CD14-positive monocyte (primary cell): ENCODE results near the gene RBMS1. TPM values are rescaled to one million over a fixed set of nuclear protein-coding genes. Genes with fewer than 3 reads are reported as not detected.

Experiments used
- DNase-seq, 3 donors: peaks; one replicate each; pipeline ENCODE4 v3.0.0-alpha.2; 2011 to 2022
- H2AFZ ChIP-seq: 2 replicates; pipeline ENCODE4 v1.6.0; 2012; ENCODE audit warnings: mild to moderate bottlenecking, low read depth, low read length, inconsistent platforms; ENCODE audit not compliant: insufficient read depth, poor library complexity, severe bottlenecking
- H3K27ac ChIP-seq, 2 donors: 1 replicate in 1 of 2; 2 replicates in 1 of 2; pipeline ENCODE4 v1.5.1; 2012 to 2013; ENCODE audit warnings: low read length in 2 of 2, control low read depth in 1 of 2, inconsistent platforms in 1 of 2, low read depth in 1 of 2, mild to moderate bottlenecking in 1 of 2
- H3K27me3 ChIP-seq, 2 donors: one replicate each; pipeline versions ENCODE4 v1.6.0 to v1.6.1; 2011 to 2013; ENCODE audit warnings: low read length in 2 of 2; ENCODE audit not compliant: control insufficient read depth in 2 of 2, insufficient read depth in 2 of 2
- H3K36me3 ChIP-seq, 2 donors: replicated peaks in 1 of 2; 1 replicate in 1 of 2; 2 replicates in 1 of 2; pipeline versions ENCODE4 v1.5.1 to v1.6.1; 2012 to 2013; ENCODE audit warnings: low read length in 2 of 2, control low read depth in 1 of 2, inconsistent platforms in 1 of 2, mild to moderate bottlenecking in 1 of 2; ENCODE audit not compliant: insufficient read depth in 2 of 2, control insufficient read depth in 1 of 2
- H3K4me1 ChIP-seq, 2 donors: 1 replicate in 1 of 2; 2 replicates in 1 of 2; pipeline versions ENCODE4 v1.5.1 to v1.6.1; 2012 to 2013; ENCODE audit warnings: low read length in 2 of 2, control low read depth in 1 of 2, inconsistent platforms in 1 of 2, mild to moderate bottlenecking in 1 of 2, moderate library complexity in 1 of 2; ENCODE audit not compliant: insufficient read depth in 2 of 2, control insufficient read depth in 1 of 2
- H3K4me2 ChIP-seq: replicated peaks from 2 replicates; pipeline ENCODE3; 2012; ENCODE audit warnings: low read length, moderate library complexity, mild to moderate bottlenecking; ENCODE audit not compliant: poor library complexity, severe bottlenecking; ENCODE audit errors: extremely low read depth
- H3K4me3 ChIP-seq, 3 experiments: fragments of 200-600 bp in 1 of 3; sonication (generic) in 1 of 3; replicated peaks in 1 of 3; 1 replicate in 2 of 3; 2 replicates in 1 of 3; pipeline ENCODE4 v1.5.1; 2011 to 2013; ENCODE audit warnings: low read length in 3 of 3, mild to moderate bottlenecking in 3 of 3, control low read depth in 2 of 3, low read depth in 2 of 3, inconsistent platforms in 1 of 3, moderate library complexity in 1 of 3
- H3K79me2 ChIP-seq: 2 replicates; pipeline ENCODE4 v1.6.0; 2012; ENCODE audit warnings: mild to moderate bottlenecking, control low read depth, inconsistent platforms, low read length, moderate library complexity; ENCODE audit not compliant: insufficient read depth
- H3K9ac ChIP-seq: 2 replicates; pipeline ENCODE4 v1.6.0; 2017; ENCODE audit warnings: low read length, mild to moderate bottlenecking; ENCODE audit not compliant: insufficient read depth, poor library complexity, severe bottlenecking
- H3K9me3 ChIP-seq, 2 donors: replicated peaks in 1 of 2; 1 replicate in 1 of 2; 2 replicates in 1 of 2; pipeline versions ENCODE4 v1.5.1 to v1.6.1; 2012 to 2013; ENCODE audit warnings: low read length in 2 of 2, control low read depth in 1 of 2; ENCODE audit not compliant: control insufficient read depth in 1 of 2, insufficient read depth in 1 of 2
- H4K20me1 ChIP-seq: 2 replicates; pipeline ENCODE4 v1.6.0; 2012; ENCODE audit warnings: mild to moderate bottlenecking, low read length, control low read depth, moderate library complexity; ENCODE audit not compliant: insufficient read depth
- H3K27ac Mint-ChIP-seq, 7 donors: one replicate each; pipeline ENCODE4 v1.8.0; 2020; ENCODE audit warnings: mild to moderate bottlenecking in 7 of 7, mixed read lengths in 7 of 7, moderate library complexity in 6 of 7, inconsistent platforms in 2 of 7
- H3K27me3 Mint-ChIP-seq, 3 donors: one replicate each; pipeline ENCODE4 v1.8.0; 2021 to 2022; ENCODE audit warnings: low read depth in 3 of 3, mild to moderate bottlenecking in 3 of 3, mixed read lengths in 3 of 3, moderate library complexity in 3 of 3, inconsistent platforms in 1 of 3
- H3K36me3 Mint-ChIP-seq, 2 donors: one replicate each; pipeline ENCODE4 v1.8.0; 2020; ENCODE audit warnings: mixed read lengths in 2 of 2, inconsistent platforms in 1 of 2, mild to moderate bottlenecking in 1 of 2
- H3K4me1 Mint-ChIP-seq: one replicate; pipeline ENCODE4 v1.8.0; 2020; ENCODE audit warnings: mild to moderate bottlenecking, mixed read lengths
- H3K4me3 Mint-ChIP-seq, 2 donors: one replicate each; pipeline ENCODE4 v1.8.0; 2020; ENCODE audit warnings: mild to moderate bottlenecking in 2 of 2, mixed read lengths in 2 of 2, moderate library complexity in 1 of 2
- H3K9me3 Mint-ChIP-seq, 7 donors: one replicate each; pipeline ENCODE4 v1.8.0; 2020 to 2022; ENCODE audit warnings: mixed read lengths in 7 of 7, mild to moderate bottlenecking in 6 of 7, moderate library complexity in 6 of 7, inconsistent platforms in 2 of 7
- WGBS: methylation state at CpG from one replicate; pipeline ENCODE4 v1.1.5; 2013; ENCODE audit warnings: missing lambda C conversion rate; ENCODE audit not compliant: insufficient coverage; 5-methylcytosine and 5-hydroxymethylcytosine counted together
- intact Hi-C, 2 donors: fragments of 100-400 bp; cut with micrococcal nuclease; formaldehyde crosslinking; loops; one replicate each; pipeline versions ENCODE4 v1.15.0 to v1.15.1; 2023
- polyA plus RNA-seq, 3 donors: library from polyadenylated mRNA; depleted of rRNA in 1 of 3; unstranded in 2 of 3; stranded (reverse) in 1 of 3; fragments of 300-500 nt in 2 of 3; fragments of >200 nt in 1 of 3; fragmentation: Illumina TruSeq in 2 of 3; gene quantifications; 1 replicate in 2 of 3; 2 replicates in 1 of 3; pipeline ENCODE4 v1.2.3, GENCODE V29; 2012 to 2021
- TF ChIP-seq, protein P1 (sequence below): fragments of 200-600 bp; IDR thresholded peaks from one replicate; pipeline ENCODE4 v1.8.0; 2022; ENCODE audit warnings: antibody characterized with exemption, mild to moderate bottlenecking

The RBMS1 gene
- polyA plus RNA-seq, 3 donors = 88.2 to 91.2 (median 89.4) TPM

DNA sequence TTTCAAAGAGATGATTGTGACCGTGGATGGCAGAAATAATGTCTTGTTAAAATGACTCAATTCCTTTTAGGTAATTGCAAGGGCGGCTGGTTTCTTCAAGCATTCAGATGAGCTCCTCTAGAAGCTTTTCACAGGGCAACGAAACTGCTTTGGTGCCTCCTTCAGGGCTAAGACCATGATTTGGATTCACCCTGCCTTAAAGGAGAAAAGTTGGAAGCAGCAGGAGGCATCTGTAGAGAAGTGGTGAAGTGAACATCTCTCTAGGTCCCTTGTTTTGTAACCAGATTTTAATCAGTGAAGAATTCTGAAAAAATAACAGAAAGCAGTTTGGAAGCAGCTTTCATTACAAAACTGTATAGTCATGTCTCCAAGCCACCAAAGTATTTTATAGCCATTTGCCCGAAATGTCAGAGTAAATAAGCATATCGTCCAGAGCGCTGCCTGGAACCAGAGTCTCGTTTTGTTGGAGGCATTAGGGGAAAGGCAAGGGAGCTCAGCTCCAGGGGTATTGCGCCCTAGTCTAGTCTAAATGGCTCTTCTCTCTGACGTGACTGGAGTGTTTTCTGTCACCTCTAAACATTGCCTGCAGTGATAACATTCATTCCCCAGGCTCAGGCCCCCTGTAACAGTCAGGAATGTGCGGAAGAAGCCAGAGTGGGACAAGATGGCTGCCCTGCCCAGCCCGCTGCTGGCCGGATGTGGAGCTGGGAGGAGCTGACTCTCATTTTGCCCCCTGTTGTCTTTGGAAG is 235.7 kb downstream of the RBMS1 start:
- Histone ChIP-seq H3K4me1 (peaks cover 0 to under 1% of the 10 kb centered on the region in 2 donors), H3K4me3 (no peak overlapping the region), H4K20me1 (no peaks in the 10 kb centered on the region), H3K4me2 (no peak overlapping the region), H3K9ac (no peak overlapping the region), H3K27ac (no peak overlapping the region), H3K79me2 (no peaks in the 10 kb centered on the region), H3K9me3 (no peaks in the 10 kb centered on the region), H2AFZ (no peak overlapping the region), H3K36me3 (no peaks in the 10 kb centered on the region), H3K27me3 (no peaks in the 10 kb centered on the region)
- TF ChIP-seq, protein P1, sequence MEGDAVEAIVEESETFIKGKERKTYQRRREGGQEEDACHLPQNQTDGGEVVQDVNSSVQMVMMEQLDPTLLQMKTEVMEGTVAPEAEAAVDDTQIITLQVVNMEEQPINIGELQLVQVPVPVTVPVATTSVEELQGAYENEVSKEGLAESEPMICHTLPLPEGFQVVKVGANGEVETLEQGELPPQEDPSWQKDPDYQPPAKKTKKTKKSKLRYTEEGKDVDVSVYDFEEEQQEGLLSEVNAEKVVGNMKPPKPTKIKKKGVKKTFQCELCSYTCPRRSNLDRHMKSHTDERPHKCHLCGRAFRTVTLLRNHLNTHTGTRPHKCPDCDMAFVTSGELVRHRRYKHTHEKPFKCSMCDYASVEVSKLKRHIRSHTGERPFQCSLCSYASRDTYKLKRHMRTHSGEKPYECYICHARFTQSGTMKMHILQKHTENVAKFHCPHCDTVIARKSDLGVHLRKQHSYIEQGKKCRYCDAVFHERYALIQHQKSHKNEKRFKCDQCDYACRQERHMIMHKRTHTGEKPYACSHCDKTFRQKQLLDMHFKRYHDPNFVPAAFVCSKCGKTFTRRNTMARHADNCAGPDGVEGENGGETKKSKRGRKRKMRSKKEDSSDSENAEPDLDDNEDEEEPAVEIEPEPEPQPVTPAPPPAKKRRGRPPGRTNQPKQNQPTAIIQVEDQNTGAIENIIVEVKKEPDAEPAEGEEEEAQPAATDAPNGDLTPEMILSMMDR = no peak
- Mint-ChIP-seq H3K9me3 (peaks cover 0 to 3% (median 0%) of the 10 kb centered on the region in 7 donors), H3K4me3 (no peak overlapping the region), H3K27me3 (peaks cover 0 to 2% (median 1%) of the 10 kb centered on the region in 3 donors), H3K4me1 (peaks cover 1% of the 10 kb centered on the region), H3K36me3 (no peaks in the 10 kb centered on the region), H3K27ac (no peak overlapping the region)
- intact Hi-C loops = no loop called here
- no peak for DNase-seq
- 98% methylated on average over 5 of the region's 12 CpGs for WGBS

DNA sequence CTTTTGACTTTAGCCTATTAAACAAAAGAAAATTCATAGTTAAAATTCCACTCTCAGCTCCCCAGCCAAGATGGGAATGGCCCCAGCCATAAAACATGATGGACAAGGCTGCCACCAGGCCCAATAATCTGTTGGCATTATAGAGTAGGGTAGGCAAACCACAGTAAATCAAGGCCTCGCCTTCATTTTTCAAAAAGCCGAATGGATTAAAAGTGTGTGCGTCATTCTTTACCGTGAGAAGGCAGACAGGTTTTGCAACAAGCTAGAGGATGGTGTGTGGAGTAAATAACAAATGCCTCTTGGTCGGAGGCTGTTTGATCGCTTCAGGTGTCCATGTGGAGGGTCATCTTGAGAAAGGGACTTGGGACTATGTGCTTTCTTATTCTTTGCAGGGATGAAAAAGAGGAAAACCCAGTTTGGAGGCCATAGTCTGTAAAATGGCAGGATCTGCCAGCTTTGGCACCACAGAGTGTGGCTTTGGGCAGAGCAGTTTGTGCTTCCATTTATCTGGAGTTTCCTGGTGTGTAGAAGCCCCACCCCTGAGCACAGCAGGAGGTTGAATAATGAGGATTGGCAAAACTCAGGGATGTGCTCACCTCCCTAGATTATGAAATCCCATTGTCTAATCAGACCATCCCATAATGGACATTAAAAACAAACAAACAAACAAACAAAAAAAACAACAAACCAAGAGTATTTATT is 236.4 kb downstream of the RBMS1 start:
- no peaks in the 10 kb centered on the region for H3K79me2 ChIP-seq
- Mint-ChIP-seq H3K27ac (no peak overlapping the region), H3K36me3 (no peaks in the 10 kb centered on the region), H3K9me3 (peaks cover 0 to 3% (median 0%) of the 10 kb centered on the region in 7 donors), H3K27me3 (peaks cover 0 to 1% (median 0%) of the 10 kb centered on the region in 3 donors), H3K4me3 (no peak overlapping the region), H3K4me1 (peaks cover 8% of the 10 kb centered on the region)
- H3K4me3 ChIP-seq = no peak overlapping the region
- TF ChIP-seq, protein P1 = no peak
- no peak overlapping the region for H3K9ac ChIP-seq
- no peak overlapping the region for H3K4me2 ChIP-seq
- no peaks in the 10 kb centered on the region for H4K20me1 ChIP-seq
- intact Hi-C loops = no loop called here
- no peak overlapping the region for H2AFZ ChIP-seq
- DNase-seq = no peak
- WGBS = 96% methylated on average over 4 of the region's 6 CpGs
- H3K36me3 ChIP-seq = no peaks in the 10 kb centered on the region
- no peaks in the 10 kb centered on the region for H3K9me3 ChIP-seq
- peaks cover 0 to 7% of the 10 kb centered on the region in 2 donors for H3K4me1 ChIP-seq
- no peaks in the 10 kb centered on the region for H3K27me3 ChIP-seq
- no peak overlapping the region for H3K27ac ChIP-seq
